DOHH2 (cell line): ENCODE measurements around the gene OR14K1.

ENCODE experiments used
- CTCF ChIP-seq: fragments of 200-600 bp; sonication (generic); IDR thresholded peaks from one replicate; pipeline ENCODE4 v1.5.1; 2014; ENCODE audit warnings: antibody characterized with exemption, mild to moderate bottlenecking, low read depth, low read length; ENCODE audit not compliant: poor library complexity, severe bottlenecking
- EZH2phosphoT487 ChIP-seq: fragments of 200-600 bp; sonication (generic); IDR thresholded peaks from 2 replicates; pipeline ENCODE4 v1.6.1; 2017; ENCODE audit warnings: borderline replicate concordance, mild to moderate bottlenecking, antibody characterized with exemption, low read length, moderate library complexity, mixed read lengths

DNA sequence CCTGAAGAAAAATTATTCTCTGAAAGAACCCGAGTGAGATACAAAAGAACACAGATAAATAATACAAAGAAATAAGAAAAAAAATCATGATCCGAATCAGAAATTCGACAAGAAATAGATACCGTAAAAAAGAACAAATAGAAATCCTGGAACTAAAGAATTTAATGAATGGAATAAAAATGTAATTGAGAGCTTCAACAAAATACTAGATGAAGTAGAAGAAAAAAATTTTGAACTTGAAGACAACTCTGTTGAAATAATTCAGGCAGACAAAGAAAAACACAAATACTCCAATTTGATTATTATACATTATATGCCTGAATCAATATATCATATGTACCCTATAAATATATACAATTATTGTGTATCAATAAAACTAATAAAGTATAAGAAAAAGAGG lies 17.2 kb upstream of the OR14K1 start:
- no peak for TF ChIP-seq CTCF
- TF ChIP-seq EZH2phosphoT487, result no peak
